Esophagus muscularis mucosa (tissue), 4 donors: ENCODE data around the gene DDIT3.

Experiments
- CTCF ChIP-seq, 3 experiments: fragments of 200-600 bp in 2 of 3; fragments of 450-650 bp in 1 of 3; sonication (generic) in 2 of 3; IDR thresholded peaks; one replicate each; pipeline ENCODE4 v1.5.1; 2017 to 2019; ENCODE audit warnings: antibody characterized with exemption in 3 of 3, mild to moderate bottlenecking in 2 of 3, moderate library complexity in 1 of 3
- EP300 ChIP-seq: sonication (generic); formaldehyde crosslinking; IDR thresholded peaks from one replicate; pipeline ENCODE4 v1.6.1; 2017; ENCODE audit warnings: antibody characterized with exemption
- POLR2A ChIP-seq: fragments of 450-650 bp; IDR thresholded peaks from one replicate; pipeline ENCODE4 v1.6.1; 2017; ENCODE audit warnings: antibody characterized with exemption, moderate library complexity, mild to moderate bottlenecking, low read depth
- POLR2AphosphoS5 ChIP-seq, 2 donors: sonication (generic); formaldehyde crosslinking; IDR thresholded peaks; one replicate each; pipeline ENCODE4 v1.6.1; 2017; ENCODE audit warnings: antibody characterized with exemption in 2 of 2

GRCh38 chr12:57545809-57546437 is 25.6 kb upstream of the DDIT3 start:
- no peak for TF ChIP-seq CTCF (IDR thresholded peaks at IDR 0.05)
- TF ChIP-seq EP300 = no peak
- no peak for TF ChIP-seq POLR2AphosphoS5 (IDR thresholded peaks at IDR 0.05)
- no peak for TF ChIP-seq POLR2A
